HG02571 (cell line): ENCODE results near the gene CA9.

Experiments used
- ATAC-seq: cut with Tn5 transposase; IDR thresholded peaks from one replicate; pipeline ENCODE4 v1.9.1; 2021; ENCODE audit warnings: mild to moderate bottlenecking, moderate library complexity; ENCODE audit not compliant: unreplicated experiment

The CA9 gene

GRCh38 chr9:35675204-35675603 lies 1.5 kb downstream of the CA9 start:
- ATAC-seq: no peak

DNA sequence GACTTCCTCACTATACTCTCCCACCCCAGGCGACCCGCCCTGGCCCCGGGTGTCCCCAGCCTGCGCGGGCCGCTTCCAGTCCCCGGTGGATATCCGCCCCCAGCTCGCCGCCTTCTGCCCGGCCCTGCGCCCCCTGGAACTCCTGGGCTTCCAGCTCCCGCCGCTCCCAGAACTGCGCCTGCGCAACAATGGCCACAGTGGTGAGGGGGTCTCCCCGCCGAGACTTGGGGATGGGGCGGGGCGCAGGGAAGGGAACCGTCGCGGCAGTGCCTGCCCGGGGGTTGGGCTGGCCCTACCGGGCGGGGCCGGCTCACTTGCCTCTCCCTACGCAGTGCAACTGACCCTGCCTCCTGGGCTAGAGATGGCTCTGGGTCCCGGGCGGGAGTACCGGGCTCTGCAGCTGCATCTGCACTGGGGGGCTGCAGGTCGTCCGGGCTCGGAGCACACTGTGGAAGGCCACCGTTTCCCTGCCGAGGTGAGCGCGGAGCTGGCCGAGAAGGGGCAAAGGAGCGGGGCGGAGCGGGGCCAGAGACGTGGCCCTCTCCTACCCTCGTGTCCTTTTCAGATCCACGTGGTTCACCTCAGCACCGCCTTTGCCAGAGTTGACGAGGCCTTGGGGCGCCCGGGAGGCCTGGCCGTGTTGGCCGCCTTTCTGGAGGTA lies 2.1 kb downstream of the CA9 start:
- no peak for ATAC-seq

DNA sequence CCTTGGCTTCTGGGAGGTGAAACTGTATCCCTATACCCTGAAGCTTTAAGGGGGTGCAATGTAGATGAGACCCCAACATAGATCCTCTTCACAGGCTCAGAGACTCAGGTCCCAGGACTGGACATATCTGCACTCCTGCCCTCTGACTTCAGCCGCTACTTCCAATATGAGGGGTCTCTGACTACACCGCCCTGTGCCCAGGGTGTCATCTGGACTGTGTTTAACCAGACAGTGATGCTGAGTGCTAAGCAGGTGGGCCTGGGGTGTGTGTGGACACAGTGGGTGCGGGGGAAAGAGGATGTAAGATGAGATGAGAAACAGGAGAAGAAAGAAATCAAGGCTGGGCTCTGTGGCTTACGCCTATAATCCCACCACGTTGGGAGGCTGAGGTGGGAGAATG lies 5.4 kb downstream of the CA9 start:
- no peak for ATAC-seq

GRCh38 chr9:35679766-35680330 lies 6.1 kb downstream of the CA9 start:
- no peak for ATAC-seq

DNA sequence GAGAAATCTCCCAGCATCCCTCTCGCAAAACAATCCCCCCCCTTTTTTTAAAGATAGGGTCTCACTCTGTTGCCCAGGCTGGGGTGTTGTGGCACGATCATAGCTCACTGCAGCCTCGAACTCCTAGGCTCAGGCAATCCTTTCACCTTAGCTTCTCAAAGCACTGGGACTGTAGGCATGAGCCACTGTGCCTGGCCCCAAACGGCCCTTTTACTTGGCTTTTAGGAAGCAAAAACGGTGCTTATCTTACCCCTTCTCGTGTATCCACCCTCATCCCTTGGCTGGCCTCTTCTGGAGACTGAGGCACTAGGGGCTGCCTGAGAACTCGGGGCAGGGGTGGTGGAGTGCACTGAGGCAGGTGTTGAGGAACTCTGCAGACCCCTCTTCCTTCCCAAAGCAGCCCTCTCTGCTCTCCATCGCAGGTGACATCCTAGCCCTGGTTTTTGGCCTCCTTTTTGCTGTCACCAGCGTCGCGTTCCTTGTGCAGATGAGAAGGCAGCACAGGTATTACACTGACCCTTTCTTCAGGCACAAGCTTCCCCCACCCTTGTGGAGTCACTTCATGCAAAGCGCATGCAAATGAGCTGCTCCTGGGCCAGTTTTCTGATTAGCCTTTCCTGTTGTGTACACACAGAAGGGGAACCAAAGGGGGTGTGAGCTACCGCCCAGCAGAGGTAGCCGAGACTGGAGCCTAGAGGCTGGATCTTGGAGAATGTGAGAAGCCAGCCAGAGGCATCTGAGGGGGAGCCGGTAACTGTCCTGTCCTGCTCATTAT lies 6.8 kb downstream of the CA9 start:
- no peak for ATAC-seq

DNA sequence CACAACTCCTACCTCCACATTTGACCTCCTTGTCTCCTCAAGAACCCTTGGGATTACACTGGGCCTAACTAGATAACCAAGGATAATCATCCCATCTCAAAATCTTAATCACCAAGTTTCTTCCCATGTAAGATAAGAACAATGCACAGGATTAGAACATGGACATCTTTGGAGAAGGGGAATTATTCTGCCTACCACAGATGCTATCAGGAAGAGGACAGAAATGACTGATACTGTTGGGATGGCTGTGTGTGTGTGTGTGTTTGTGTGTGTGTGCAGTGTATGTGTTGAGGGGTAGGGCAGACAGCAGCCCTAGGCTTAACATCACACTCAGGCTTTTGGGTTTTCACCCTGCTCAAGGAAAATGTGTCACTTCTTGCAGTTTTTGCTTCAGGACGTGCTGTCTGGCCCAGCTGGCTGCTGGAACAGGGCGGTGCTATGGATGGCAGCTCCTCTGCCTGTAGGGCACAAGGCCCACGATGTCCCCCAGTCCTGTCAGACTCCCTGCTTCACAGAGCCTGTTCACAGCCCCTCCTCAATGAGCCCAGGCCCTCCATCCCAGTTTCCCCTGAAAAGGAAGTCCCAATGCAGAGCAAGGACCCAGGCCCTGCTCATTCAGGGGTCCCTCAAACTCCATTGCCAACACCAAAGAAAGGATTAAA lies 7.7 kb downstream of the CA9 start:
- no peak for ATAC-seq

DNA sequence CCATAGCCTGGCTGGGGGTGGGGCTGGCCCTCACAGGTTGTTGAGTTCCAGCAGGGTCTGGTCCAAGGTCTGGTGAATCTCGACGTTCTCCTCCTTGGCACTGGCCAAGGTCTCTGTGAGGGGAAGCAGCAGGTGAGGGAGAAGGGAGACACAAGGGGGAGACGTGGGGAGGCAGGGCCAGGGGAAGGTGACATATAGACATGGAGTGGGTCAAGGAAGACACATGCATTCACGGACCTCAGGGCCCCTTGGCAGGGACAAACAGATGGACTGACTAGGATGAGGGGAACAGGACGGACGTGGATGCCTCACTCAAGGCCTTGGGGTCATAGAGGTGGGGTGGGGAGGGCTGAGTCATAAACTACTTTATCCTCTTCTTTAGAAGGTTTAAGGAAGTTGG lies 8.3 kb downstream of the CA9 start:
- ATAC-seq: no peak

DNA sequence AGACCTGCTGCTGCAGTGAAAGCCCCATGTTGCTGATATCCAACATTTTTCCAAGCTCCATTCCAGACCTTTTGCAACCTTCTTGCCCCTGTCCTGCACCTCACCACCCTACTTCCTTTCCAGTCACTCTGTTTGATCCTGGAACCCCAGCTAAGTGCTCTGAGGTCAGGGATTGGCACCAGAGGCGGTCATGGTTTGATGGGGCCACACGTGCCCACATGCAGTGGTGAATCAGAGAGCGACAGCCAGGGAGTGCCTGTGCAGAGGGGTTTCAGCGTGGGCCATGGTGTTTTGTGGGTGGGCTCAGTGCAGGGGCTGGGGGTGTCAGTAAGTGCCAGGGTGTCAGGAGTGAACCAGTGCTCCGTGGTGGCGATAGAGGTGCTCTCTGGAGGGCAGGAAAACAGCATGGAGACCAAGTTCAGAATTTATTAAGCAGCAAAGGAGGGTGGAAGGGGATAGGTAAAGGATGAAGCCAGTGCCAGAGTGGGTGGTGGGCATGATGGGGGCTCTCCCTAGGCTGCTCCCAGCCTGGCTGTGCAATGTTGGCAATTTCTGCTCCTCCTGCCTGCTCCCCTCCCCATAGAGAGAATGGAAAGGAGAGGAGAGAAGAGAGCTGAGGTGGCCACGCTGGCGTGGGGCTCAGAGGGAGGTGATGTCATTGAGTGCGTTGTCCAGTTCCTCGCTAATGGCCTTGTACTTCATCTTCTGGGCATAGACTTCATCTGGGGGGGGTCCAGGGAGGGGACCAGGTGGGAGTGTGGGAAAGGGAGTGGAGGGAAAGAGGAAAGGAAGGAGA lies 9.0 kb downstream of the CA9 start:
- no peak for ATAC-seq

DNA sequence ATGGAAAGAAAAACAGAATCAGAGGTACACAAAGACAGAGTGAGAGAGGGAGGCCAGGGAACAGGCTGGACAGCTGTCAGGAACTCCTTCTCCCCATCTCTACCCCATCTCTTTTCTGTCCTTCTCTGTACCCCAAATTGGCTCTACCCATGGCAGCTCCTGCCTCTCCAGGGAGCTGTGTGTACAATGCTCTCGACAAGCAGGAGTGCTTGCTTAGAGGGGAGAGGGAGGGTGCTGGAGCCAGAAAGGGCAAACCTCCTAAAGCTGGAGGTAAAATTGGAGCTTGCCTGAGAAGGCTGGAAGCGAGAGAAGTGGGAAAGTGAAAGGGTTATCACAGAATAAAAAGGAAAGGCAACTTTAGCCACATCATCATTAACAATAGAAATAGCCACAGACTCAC lies 9.6 kb downstream of the CA9 start:
- no peak for ATAC-seq

DNA sequence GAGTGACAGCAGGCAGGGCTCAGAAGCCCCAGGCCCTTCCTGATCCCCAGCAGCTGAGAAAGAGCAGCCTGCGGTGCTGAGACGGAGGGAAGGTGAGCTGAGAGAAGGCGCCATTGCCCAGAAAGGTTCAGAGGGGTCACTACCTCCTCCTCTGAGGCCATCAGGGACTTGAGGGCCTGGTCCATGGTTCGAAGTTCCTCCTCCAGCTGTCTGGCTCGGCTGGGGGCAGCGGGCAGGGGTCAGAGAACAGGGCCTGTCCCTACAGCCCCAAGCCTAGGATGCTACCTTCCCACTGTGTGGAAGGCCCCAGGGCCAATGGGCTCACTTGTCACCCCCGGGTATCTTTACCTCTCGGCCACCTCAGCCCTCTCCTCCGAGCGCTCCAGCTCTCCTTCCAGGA lies 11.2 kb downstream of the CA9 start:
- ATAC-seq: no peak

- ATAC-seq: no peak
These were observed 11.8 kb downstream of the CA9 start for GRCh38 chr9:35685506-35685905.

GRCh38 chr9:35686222-35687203 lies 12.8 kb downstream of the CA9 start:
- ATAC-seq: no peak

- ATAC-seq: no peak
These were observed 13.6 kb downstream of the CA9 start for GRCh38 chr9:35687306-35687705.

GRCh38 chr9:35687972-35688557 lies 14.3 kb downstream of the CA9 start:
- no peak for ATAC-seq

- no peak for ATAC-seq
These were observed 15.1 kb downstream of the CA9 start for GRCh38 chr9:35688558-35689541.

GRCh38 chr9:35689542-35690293 lies 16.0 kb downstream of the CA9 start, which contains the start of gene TPM2:
TPM2 (minus strand) TSS chr9:35689925; CDS start chr9:35689817, 108 bp downstream.
- no peak for ATAC-seq

GRCh38 chr9:35690294-35690613 lies 16.5 kb downstream of the CA9 start:
- no peak for ATAC-seq
